Aorta (tissue), 5 donors: ENCODE measurements around the gene TLE2. TPM values are rescaled to one million over a fixed set of nuclear protein-coding genes. Genes with fewer than 3 reads are reported as not detected.
A peak's percentile ranks its signal among the peaks of the same experiment; 100 is the strongest.

Experiments
- ATAC-seq: fragments of 200-7000 bp; cut with Tn5 transposase; one replicate; pipeline ENCODE4 v1.9.1; 2022; ENCODE audit warnings: moderate library complexity; ENCODE audit not compliant: low FRiP score
- DNase-seq, 2 donors: peaks; one replicate each; pipeline ENCODE4 v3.0.0-alpha.2; 2020
- H3K27ac ChIP-seq, 2 donors: one replicate each; pipeline ENCODE4 v1.5.1; 2013; ENCODE audit warnings: low read length in 2 of 2, mild to moderate bottlenecking in 2 of 2, moderate library complexity in 2 of 2, control low read depth in 1 of 2, inconsistent platforms in 1 of 2, low read depth in 1 of 2
- H3K27me3 ChIP-seq, 2 donors: one replicate each; pipeline ENCODE4 v1.6.1; 2013; ENCODE audit warnings: control low read depth in 1 of 2, low read length in 1 of 2, mild to moderate bottlenecking in 1 of 2, moderate library complexity in 1 of 2; ENCODE audit not compliant: insufficient read depth in 2 of 2, control insufficient read depth in 1 of 2
- H3K36me3 ChIP-seq, 2 donors: one replicate each; pipeline ENCODE4 v1.6.1; 2013; ENCODE audit warnings: control low read depth in 1 of 2, low read length in 1 of 2, mild to moderate bottlenecking in 1 of 2; ENCODE audit not compliant: insufficient read depth in 2 of 2, control insufficient read depth in 1 of 2
- H3K4me1 ChIP-seq, 2 donors: one replicate each; pipeline ENCODE4 v1.6.1; 2013; ENCODE audit warnings: low read length in 2 of 2, control low read depth in 1 of 2, mild to moderate bottlenecking in 1 of 2, moderate library complexity in 1 of 2; ENCODE audit not compliant: insufficient read depth in 2 of 2, control insufficient read depth in 1 of 2
- H3K4me3 ChIP-seq, 2 donors: one replicate each; pipeline ENCODE4 v1.5.1; 2013; ENCODE audit warnings: low read length in 2 of 2, control low read depth in 1 of 2, mild to moderate bottlenecking in 1 of 2
- H3K9me3 ChIP-seq: one replicate; pipeline ENCODE4 v1.6.1; 2013; ENCODE audit warnings: mild to moderate bottlenecking, low read length; ENCODE audit not compliant: control insufficient read depth
- WGBS, 2 donors: extraction: QIAGEN DNeasy Blood & Tissue Kit; methylation state at CpG; one replicate each; pipeline ENCODE4 v1.1.7; 2013; 5-methylcytosine and 5-hydroxymethylcytosine counted together
- intact Hi-C, 2 donors: fragments of 100-400 bp; cut with DNase I; formaldehyde crosslinking; loops; one replicate each; pipeline versions ENCODE4 v1.14.2 to v1.15.0; 2022
- polyA plus RNA-seq, 2 donors: library from polyadenylated mRNA; stranded (reverse); fragments of 200-250 nt; gene quantifications; one replicate each; pipeline ENCODE4 v1.2.3, GENCODE V29; 2013
- total RNA-seq, 2 donors: library from RNA; stranded (reverse); fragmentation: NEBNext Ultra II Directional; extraction: Animal tissue kit (Norgen Biotek cat#: 25700); gene quantifications; one replicate each; pipeline ENCODE4 v1.2.1, GENCODE V29; 2021
- donor health status: healthy with polysubstance abuse.
- donor health status: Bipolar disorder and iron deficiency.
- donor health status: DM: no; HTN: no; CAD: no.
- donor health status: DM: no; HTN: no; CAD: no.
- donor health status: DM: yes; HTN: yes; CAD: no.

TLE2 gene
- total and polyA plus RNA-seq, 4 donors: 32.7 to 127 (median 43.9) TPM

DNA sequence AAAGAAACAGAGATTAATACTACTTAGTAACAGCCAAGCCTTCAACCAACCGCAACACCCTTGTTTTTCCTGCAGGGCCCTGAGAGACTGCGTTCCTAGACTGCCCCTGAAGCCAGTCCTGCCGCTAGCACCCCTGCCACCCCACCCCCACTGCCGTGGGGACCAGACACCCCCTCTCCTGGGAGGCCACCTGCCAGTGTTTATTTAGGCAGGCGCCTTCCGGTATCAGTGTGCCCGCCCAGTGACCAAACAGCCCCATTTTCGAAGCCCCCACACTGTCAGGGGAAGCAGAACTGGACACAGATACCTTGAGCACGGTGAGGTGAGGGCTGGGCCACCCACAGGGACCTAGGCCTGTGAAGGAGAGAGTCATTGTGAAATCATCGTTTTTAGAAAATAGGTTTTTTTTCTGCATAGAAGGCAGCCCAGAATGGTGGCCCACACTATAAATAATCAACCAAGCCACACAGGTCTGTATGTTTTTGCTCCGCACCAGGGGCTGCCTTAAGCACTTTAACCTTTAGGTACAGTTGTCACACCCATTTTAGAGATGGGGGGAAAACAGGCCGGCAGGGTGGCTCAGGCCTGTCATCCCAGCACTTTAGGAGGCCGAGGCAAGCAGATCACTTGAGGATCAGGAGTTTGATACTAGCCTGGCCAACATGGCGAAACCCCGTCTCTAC is 36.7 kb upstream of the TLE2 start:
- no peaks in the 10 kb centered on the region for H3K27me3 ChIP-seq
- no peak for DNase-seq
- ATAC-seq: no peak
- H3K27ac ChIP-seq: no peak overlapping the region
- no peak overlapping the region for H3K4me3 ChIP-seq
- H3K4me1 ChIP-seq: no peaks in the 10 kb centered on the region
- intact Hi-C loops: no loop called here
- no peaks in the 10 kb centered on the region for H3K36me3 ChIP-seq
- no peaks in the 10 kb centered on the region for H3K9me3 ChIP-seq
- 68 to 77% methylated on average over 15 of the region's 15 CpGs for WGBS, 2 donors

DNA sequence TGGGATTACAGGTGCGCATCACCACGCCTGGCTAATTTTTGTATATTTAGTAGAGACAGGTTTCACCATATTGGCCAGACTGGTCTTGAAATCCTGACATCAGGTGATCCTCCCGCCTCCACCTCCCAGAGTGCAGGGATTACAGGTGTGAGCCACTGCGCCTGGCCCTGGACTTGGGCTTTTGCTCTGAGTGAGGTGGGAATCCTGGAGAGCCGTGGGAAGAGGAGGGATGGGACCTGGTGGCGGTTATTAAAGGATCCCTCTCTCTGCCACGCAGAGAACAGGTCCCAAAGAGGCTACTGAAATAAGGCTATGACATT is 34.9 kb upstream of the TLE2 start:
- H3K4me1 ChIP-seq: no peaks in the 10 kb centered on the region
- DNase-seq (no peak), ATAC-seq (no peak)
- no peaks in the 10 kb centered on the region for H3K9me3 ChIP-seq
- intact Hi-C loops: loop anchor here in 1 of 2 donors (5.0 kb wide), 1 partner anchor 112 kb away; no protein-coding TSS in a partner anchor
- no peaks in the 10 kb centered on the region for H3K27me3 ChIP-seq
- peaks cover 0 to 3% of the 10 kb centered on the region in 2 donors for H3K36me3 ChIP-seq
- H3K27ac ChIP-seq: no peak overlapping the region
- WGBS, 2 donors: 95 to 96% methylated on average over 7 of the region's 7 CpGs
- no peak overlapping the region for H3K4me3 ChIP-seq

DNA sequence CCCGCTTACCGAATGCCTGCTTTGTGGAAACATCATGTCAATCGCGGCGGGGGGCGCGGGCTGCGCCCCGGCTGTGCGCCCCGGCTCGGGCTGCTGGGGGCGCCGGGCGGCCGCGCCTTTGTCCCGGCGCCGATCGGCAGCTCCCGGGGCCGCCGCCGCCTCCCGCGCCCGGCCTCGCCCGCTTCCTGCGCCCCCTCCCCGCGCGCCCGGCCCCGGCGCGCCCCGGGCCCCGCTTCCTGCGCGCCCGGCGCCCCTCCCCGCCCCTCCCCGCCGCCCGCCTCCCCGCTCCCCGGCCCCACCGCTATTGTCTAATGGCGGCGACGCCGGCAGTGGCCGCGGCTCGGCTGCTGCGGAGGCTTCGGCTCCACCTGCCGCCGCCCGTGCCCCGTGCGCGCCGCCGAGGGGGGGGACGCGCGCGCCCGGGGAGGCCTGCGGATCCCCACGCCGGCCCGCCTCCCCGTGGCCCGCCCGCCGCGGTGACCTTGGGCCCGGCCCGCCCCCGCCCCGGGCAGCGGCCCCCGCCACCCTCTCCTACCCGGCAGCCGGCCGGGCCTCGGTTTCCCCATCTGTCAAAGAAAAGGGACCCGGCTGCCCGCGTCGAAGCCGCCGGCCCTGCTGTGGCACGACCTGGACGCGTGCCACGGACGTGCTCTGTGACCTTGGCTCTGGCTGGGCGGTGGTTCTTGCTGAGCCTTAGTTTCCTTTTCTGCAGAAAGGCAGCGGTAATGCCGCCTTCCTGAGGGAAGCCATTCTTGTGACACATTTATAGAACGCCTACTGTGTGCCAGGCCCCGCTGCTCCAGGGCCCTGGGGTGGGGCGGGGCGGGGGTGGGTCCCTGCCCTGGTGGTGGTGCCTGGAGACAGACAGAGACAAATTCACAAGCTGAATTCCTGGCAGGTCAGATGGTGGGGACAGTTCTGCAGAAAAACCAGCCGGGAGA is 33.4 kb upstream of the TLE2 start, which contains the start of gene TLE5:
Gene TLE5 (minus strand): TSS at position 331 of the 941 bp plus-strand sequence. CDS start 295 bp downstream, at position 36.
- peak; percentile 67 to 88 for DNase-seq
- H3K9me3 ChIP-seq: no peaks in the 10 kb centered on the region
- intact Hi-C loops: loop anchor here in 1 of 2 donors (5.0 kb wide), 1 partner anchor 110 kb away; no protein-coding TSS in a partner anchor

DNA sequence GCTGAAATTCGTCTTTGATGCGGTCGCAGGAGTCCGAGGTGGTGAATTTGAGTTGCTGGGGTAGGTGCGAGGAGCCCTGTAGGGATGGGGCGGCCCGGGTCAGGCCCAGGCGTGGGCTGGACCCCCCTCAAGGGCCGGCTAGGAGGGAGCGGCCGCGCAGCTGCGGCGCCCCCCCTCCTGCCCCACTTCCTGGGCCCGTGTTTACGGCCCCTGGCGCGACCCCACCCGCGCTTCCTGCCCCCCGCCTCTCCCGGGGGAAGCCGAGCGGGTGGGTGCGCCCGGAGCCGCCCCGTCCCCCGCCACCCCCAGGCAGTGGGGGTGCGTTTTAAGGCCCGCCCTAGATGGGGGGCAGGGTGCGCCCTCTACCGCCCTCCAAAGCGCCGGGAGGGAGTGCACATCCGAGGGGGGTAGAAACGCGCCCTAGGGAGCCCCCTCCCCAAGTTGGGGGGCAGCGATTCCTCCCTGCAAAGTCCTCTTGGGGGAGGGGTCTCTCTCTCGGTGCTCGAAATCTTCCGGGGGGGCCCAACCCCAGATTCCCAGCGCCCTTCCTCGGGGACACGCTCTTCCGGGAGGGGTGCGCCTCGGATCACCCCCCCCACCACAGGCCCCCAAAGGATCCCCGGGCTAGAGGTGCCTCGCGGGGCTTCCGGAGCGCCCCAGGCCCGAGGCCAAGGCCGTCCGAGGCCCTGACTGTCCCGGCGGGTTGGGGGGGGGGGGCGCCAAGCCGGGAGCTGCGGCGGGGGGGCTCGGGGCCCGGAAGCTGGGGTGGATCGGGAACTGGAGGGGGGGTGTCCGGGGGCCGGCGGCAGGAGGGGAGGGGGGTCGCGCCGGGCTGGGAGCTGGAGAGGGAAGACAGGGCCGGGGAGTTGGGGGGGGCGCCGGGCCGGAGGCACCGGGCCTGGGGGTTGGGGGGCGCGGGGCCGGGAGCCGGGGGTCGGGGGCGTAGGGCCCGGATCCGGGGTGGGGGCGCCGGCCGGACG is 32.4 kb upstream of the TLE2 start:
- H3K27ac ChIP-seq: peak overlapping the region; percentile 68 to 88
- peaks cover 0 to 3% of the 10 kb centered on the region in 2 donors for H3K36me3 ChIP-seq
- no peaks in the 10 kb centered on the region for H3K4me1 ChIP-seq
- no peaks in the 10 kb centered on the region for H3K27me3 ChIP-seq
- peak; percentile 77 to 82 for DNase-seq
- WGBS, 2 donors: 3% methylated on average over 28 to 88 of the region's 88 CpGs
- peak; percentile 67 for ATAC-seq
- H3K4me3 ChIP-seq: peak overlapping the region; percentile 92 to 99
- no peaks in the 10 kb centered on the region for H3K9me3 ChIP-seq
- intact Hi-C loops: loop anchor here in 1 of 2 donors (5.0 kb wide), 1 partner anchor 109 kb away; no protein-coding TSS in a partner anchor

More for the DNA sequence above, 33.4 kb upstream of the TLE2 start, which contains the start of gene TLE5:
- peaks cover 0 to 3% of the 10 kb centered on the region in 2 donors for H3K36me3 ChIP-seq
- 2% methylated on average over 48 to 111 of the region's 111 CpGs for WGBS, 2 donors
- H3K27me3 ChIP-seq: no peaks in the 10 kb centered on the region
- H3K27ac ChIP-seq: peak within 1 kb of the TSS; percentile 68 to 88
- H3K4me1 ChIP-seq: no peaks in the 10 kb centered on the region
- peak within 1 kb of the TSS; percentile 92 to 99 for H3K4me3 ChIP-seq
- peak; percentile 71 for ATAC-seq

DNA sequence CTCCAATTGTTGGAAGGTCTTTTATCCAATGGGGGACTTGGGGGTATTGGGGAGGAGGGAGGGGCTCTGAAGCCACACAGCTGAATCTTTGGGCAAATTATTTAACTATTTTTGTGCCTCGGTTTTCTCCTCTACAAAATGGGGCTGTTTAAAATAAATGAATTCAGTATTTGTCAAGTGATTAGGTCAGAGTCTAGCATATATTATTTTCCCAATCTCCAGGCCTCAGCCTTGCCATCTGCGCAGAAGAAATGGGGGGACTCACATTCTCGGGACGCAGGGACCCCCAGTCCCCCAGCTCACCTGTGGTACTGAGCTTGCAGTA is 31.7 kb upstream of the TLE2 start:
- Histone ChIP-seq H3K9me3 (no peaks in the 10 kb centered on the region), H3K4me1 (no peaks in the 10 kb centered on the region), H3K27me3 (no peaks in the 10 kb centered on the region), H3K36me3 (peaks cover 0 to 3% of the 10 kb centered on the region in 2 donors), H3K4me3 (peak overlapping the region in 1 of 2 donors; percentile 99), H3K27ac (peak overlapping the region in 1 of 2 donors; percentile 9)
- WGBS, 2 donors: 36 to 39% methylated on average over 4 of the region's 4 CpGs
- ATAC-seq (no peak), DNase-seq (no peak)
- intact Hi-C loops: loop anchor here in 1 of 2 donors (5.0 kb wide), 1 partner anchor 109 kb away; no protein-coding TSS in a partner anchor

DNA sequence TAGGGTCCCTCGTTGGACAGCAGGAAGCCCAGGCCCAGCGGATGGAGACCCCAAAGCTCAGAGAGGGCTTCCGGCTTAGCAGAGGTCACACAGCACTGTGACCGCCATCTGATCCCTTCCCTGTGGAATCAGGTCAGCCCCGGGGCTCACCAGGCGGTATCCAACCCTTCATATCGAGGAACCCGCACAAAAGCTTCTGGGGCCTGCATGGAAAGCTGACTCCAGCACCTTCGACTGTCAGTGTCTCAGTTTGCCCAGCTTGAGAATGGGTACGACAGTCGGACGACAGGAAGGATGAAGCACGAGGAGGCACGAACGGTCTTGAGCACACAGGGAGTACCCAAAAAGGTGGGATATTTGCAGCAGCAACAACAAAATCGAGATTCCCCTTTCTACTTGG is 30.6 kb upstream of the TLE2 start:
- H3K36me3 ChIP-seq: peaks cover 2 to 8% of the 10 kb centered on the region in 2 donors
- DNase-seq (no peak), ATAC-seq (no peak)
- no peaks in the 10 kb centered on the region for H3K27me3 ChIP-seq
- no peaks in the 10 kb centered on the region for H3K4me1 ChIP-seq
- no peak overlapping the region for H3K27ac ChIP-seq
- H3K9me3 ChIP-seq: no peaks in the 10 kb centered on the region
- 93 to 94% methylated on average over 16 of the region's 16 CpGs for WGBS, 2 donors
- intact Hi-C loops: loop anchor here in 1 of 2 donors (5.0 kb wide), 1 partner anchor 107 kb away; no protein-coding TSS in a partner anchor
- no peak overlapping the region for H3K4me3 ChIP-seq

DNA sequence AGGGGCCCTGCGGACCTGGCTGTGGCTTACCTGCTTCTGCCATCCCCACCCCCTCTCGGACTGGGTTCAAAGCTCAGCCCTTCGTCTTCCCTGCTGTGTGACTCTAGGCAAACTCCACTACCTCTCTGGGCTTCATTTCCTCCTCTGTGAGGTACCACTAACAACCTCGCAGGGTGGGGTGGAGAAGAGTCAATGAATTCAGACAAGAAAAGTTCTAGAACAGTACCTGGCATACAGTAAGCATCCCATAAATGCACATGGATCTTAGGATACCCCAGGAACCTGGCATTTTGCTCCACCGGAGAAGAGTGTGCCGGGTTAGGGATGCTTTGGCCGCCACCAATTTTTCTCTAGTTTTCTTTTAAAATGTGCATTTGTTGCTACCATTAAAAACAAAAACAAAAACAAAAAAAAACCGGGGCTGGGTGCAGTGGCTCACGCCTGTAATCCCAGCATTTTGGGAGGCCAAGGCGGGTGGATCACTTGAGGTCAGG is 29.8 kb upstream of the TLE2 start:
- H3K4me1 ChIP-seq: no peaks in the 10 kb centered on the region
- H3K27me3 ChIP-seq: no peaks in the 10 kb centered on the region
- DNase-seq: no peak
- intact Hi-C loops: no loop called here
- no peaks in the 10 kb centered on the region for H3K9me3 ChIP-seq
- no peak overlapping the region for H3K27ac ChIP-seq
- peaks cover 2 to 9% of the 10 kb centered on the region in 2 donors for H3K36me3 ChIP-seq
- no peak overlapping the region for H3K4me3 ChIP-seq
- ATAC-seq: no peak
- 93 to 94% methylated on average over 10 of the region's 10 CpGs for WGBS, 2 donors
